ENCODE data around the gene CNOT4. TPM values are rescaled to one million over a fixed set of nuclear protein-coding genes. Genes with fewer than 3 reads are reported as not detected.

The CNOT4 gene
- total RNA-seq, 1 experiment from 2014 or later: 25.8 TPM

- peaks cover 72% of the 10 kb centered on the region for H3K79me2 ChIP-seq (ENCODE audit: low read depth)
- peaks cover 35% of the 10 kb centered on the region for H4K20me1 ChIP-seq (ENCODE audit: insufficient read depth)
- no peaks in the 10 kb centered on the region for H3K36me3 ChIP-seq (ENCODE audit: low read depth)
- H3F3A ChIP-seq (ENCODE audit: insufficient read depth, low read depth): peaks cover 10% of the 10 kb centered on the region; the same call in 1 of the 2 replicates
- H3K9me2 ChIP-seq (ENCODE audit: insufficient read depth): no peaks in the 10 kb centered on the region
- intact Hi-C loops (cut with micrococcal nuclease; ENCODE audit: unreplicated experiment): no loop called here
- TF ChIP-seq EZH2 (IDR thresholded peaks at IDR 0.05; ENCODE audit: low read depth) (no peak), CTCF (conservative IDR thresholded peaks at IDR 0.05) (no peak)
- BruUV-seq (replicated peaks): no TSS peak
- H2AFZ ChIP-seq: no peak overlapping the region
- H3K4me2 ChIP-seq: no peak overlapping the region
- no peaks in the 10 kb centered on the region for H3K27me3 ChIP-seq (ENCODE audit: insufficient read depth, low read depth)
- CTCF ChIA-PET: no interaction called here
- no peaks in the 10 kb centered on the region for H3K9me3 ChIP-seq (ENCODE audit: insufficient read depth, low read depth)
- no peaks in the 10 kb centered on the region for H3K4me1 ChIP-seq (replicated peaks; ENCODE audit: insufficient read depth)
- no peak overlapping the region for H3K27ac ChIP-seq
- POLR2A ChIA-PET (ENCODE audit: unreplicated experiment): no interaction called here
- no peak for DNase-seq
- H3K4me3 ChIP-seq: no peak overlapping the region
Measured at GRCh38 chr7:135467207-135467711, 42.6 kb downstream of the CNOT4 start.

- no peak overlapping the region for H3K4me3 ChIP-seq
- H3K4me2 ChIP-seq: no peak overlapping the region
- BruUV-seq (replicated peaks): no TSS peak
- no peak overlapping the region for H2AFZ ChIP-seq
- H3F3A ChIP-seq (ENCODE audit: insufficient read depth, low read depth): peaks cover 10% of the 10 kb centered on the region; the same call in 1 of the 2 replicates
- no peak overlapping the region for H3K27ac ChIP-seq
- POLR2A ChIA-PET (ENCODE audit: unreplicated experiment): no interaction called here
- no peaks in the 10 kb centered on the region for H3K36me3 ChIP-seq (ENCODE audit: low read depth)
- no peaks in the 10 kb centered on the region for H3K4me1 ChIP-seq (replicated peaks; ENCODE audit: insufficient read depth)
- no peaks in the 10 kb centered on the region for H3K9me3 ChIP-seq (ENCODE audit: insufficient read depth, low read depth)
- H3K27me3 ChIP-seq (ENCODE audit: insufficient read depth, low read depth): no peaks in the 10 kb centered on the region
- H3K9me2 ChIP-seq (ENCODE audit: insufficient read depth): no peaks in the 10 kb centered on the region
- DNase-seq: no peak
- H3K79me2 ChIP-seq (ENCODE audit: low read depth): peaks cover 69% of the 10 kb centered on the region
- H4K20me1 ChIP-seq (ENCODE audit: insufficient read depth): peaks cover 32% of the 10 kb centered on the region
- intact Hi-C loops (cut with micrococcal nuclease; ENCODE audit: unreplicated experiment): no loop called here
- CTCF ChIA-PET: interaction anchor here (0.6 kb wide), 1 partner anchor 230 kb away, joined by 3 read pairs; no protein-coding TSS in a partner anchor
- TF ChIP-seq EZH2 (IDR thresholded peaks at IDR 0.05; ENCODE audit: low read depth) (no peak), CTCF (conservative IDR thresholded peaks at IDR 0.05) (no peak)
Measured at GRCh38 chr7:135466442-135467206, 43.3 kb downstream of the CNOT4 start.

- ChIA-PET POLR2A (ENCODE audit: unreplicated experiment) (no interaction called here), CTCF (no interaction called here)
- Histone ChIP-seq H3K36me3 (ENCODE audit: low read depth) (no peaks in the 10 kb centered on the region), H3K27ac (no peak overlapping the region), H3K4me1 (replicated peaks; ENCODE audit: insufficient read depth) (no peaks in the 10 kb centered on the region), H2AFZ (no peak overlapping the region), H4K20me1 (ENCODE audit: insufficient read depth) (peaks cover 48% of the 10 kb centered on the region), H3K9me2 (ENCODE audit: insufficient read depth) (no peaks in the 10 kb centered on the region), H3K4me2 (no peak overlapping the region), H3K27me3 (ENCODE audit: insufficient read depth, low read depth) (no peaks in the 10 kb centered on the region), H3K4me3 (no peak overlapping the region), H3K9me3 (ENCODE audit: insufficient read depth, low read depth) (no peaks in the 10 kb centered on the region), H3F3A (ENCODE audit: insufficient read depth, low read depth) (peaks cover 10% of the 10 kb centered on the region; the same call in 1 of the 2 replicates), H3K79me2 (ENCODE audit: low read depth) (peaks cover 59% of the 10 kb centered on the region)
- TF ChIP-seq EZH2 (IDR thresholded peaks at IDR 0.05; ENCODE audit: low read depth) (no peak), CTCF (conservative IDR thresholded peaks at IDR 0.05) (no peak)
- intact Hi-C loops (cut with micrococcal nuclease; ENCODE audit: unreplicated experiment): no loop called here
- no peak for DNase-seq
- BruUV-seq (replicated peaks): no TSS peak
Measured at GRCh38 chr7:135463908-135464307, 46.0 kb downstream of the CNOT4 start.

All from PC-9 (cell line).